Cardiac septum (tissue), 1 donor: ENCODE measurements around the gene DSCAML1. TPM values are rescaled to one million over a fixed set of nuclear protein-coding genes. Genes with fewer than 3 reads are reported as not detected.

ENCODE experiments used
- DNase-seq: peaks from one replicate; pipeline ENCODE4 v3.0.0-alpha.2; 2020; ENCODE audit warnings: low spot score
- intact Hi-C: fragments of 100-400 bp; cut with DNase I; formaldehyde crosslinking; loops from one replicate; pipeline ENCODE4 v1.14.0; 2022
- total RNA-seq: library from RNA; stranded (reverse); fragmentation: NEBNext Ultra II Directional; extraction: Animal tissue kit (Norgen Biotek cat#: 25700); gene quantifications from one replicate; pipeline ENCODE4 v1.2.1, GENCODE V29; 2021
- donor health status: DM: no; HTN: no; CAD: no.

Gene DSCAML1
- total RNA-seq, 1 donor from 2014 or later: 1.2 TPM

- DNase-seq: no peak
- intact Hi-C loops: loop anchor here (10.0 kb wide), 1 partner anchor 170 kb away; no protein-coding TSS in a partner anchor
These were observed 162.0 kb downstream of the DSCAML1 start for GRCh38 chr11:117634756-117635603.

DNA sequence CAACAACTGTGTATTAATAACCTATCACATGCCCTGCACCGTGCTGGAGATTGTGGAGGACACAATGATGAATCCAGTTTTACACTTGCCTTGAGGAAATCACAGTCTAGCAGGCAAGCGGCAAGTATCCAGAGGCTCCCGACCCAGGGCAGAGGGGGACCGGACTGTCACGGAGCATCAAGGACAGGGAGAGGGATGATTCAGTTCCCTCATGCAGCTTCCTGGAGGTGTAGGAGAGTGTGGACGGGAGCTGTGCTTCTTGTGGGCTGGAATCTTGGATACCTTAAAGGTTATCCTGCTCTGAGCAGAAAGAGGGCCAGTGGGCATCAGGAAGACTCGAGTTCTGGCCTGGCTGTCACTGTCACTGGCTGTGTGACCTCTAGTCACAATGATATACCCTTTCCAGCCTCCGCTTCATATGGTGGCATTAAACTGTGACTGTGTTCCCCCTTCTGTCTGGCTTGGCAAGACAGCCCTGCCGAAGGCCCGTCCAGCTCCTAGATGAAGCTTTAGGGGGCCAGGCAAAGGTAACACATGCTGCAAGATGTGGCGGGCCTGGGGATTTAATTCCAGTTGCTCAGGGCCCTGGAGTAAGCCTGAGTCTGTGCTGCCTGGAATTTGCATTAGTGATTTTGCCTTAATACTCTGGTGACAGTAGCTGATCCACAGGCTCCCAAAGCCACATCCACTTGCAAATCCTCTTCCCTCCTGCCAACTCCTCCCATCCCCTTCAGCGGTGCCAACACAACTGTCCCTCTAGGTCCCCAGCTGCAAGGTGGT, 162.8 kb downstream of the DSCAML1 start:
- intact Hi-C loops: loop anchor here (10.0 kb wide), 1 partner anchor 171 kb away; no protein-coding TSS in a partner anchor
- DNase-seq: no peak

DNA sequence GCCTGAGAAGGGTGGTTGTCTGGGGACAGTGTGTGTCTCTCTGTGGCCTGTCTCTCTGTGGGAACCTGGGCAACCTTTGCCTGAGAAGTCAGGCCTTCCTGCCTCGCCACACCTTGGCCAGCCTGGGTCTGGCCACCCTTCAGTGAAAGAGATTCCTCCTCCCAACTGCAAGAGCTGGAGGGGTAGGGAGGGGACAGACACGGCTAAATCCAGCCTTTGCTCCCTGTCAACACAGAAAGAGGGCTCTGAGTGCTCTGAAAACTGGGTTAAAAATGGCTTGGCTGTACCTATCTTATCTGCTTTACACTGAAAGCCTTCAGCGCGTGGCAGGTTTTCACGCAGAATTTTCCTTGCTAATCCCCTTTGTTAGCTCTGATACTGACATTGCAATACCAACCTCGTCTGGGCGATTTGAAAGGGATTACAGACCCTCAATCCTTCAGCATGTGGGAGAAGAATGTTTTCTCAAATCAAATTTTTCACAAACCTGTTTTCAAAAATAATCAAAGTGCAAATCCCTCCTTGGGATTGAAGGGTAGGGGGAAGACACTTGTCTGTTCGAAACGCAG, 163.7 kb downstream of the DSCAML1 start:
- DNase-seq: no peak
- intact Hi-C loops: loop anchor here (10.0 kb wide), 1 partner anchor 172 kb away; no protein-coding TSS in a partner anchor

- intact Hi-C loops: loop anchor here (10.0 kb wide), 1 partner anchor 172 kb away; no protein-coding TSS in a partner anchor
- DNase-seq: peak; percentile 50
These were observed 164.7 kb downstream of the DSCAML1 start for GRCh38 chr11:117632306-117632705.

DNA sequence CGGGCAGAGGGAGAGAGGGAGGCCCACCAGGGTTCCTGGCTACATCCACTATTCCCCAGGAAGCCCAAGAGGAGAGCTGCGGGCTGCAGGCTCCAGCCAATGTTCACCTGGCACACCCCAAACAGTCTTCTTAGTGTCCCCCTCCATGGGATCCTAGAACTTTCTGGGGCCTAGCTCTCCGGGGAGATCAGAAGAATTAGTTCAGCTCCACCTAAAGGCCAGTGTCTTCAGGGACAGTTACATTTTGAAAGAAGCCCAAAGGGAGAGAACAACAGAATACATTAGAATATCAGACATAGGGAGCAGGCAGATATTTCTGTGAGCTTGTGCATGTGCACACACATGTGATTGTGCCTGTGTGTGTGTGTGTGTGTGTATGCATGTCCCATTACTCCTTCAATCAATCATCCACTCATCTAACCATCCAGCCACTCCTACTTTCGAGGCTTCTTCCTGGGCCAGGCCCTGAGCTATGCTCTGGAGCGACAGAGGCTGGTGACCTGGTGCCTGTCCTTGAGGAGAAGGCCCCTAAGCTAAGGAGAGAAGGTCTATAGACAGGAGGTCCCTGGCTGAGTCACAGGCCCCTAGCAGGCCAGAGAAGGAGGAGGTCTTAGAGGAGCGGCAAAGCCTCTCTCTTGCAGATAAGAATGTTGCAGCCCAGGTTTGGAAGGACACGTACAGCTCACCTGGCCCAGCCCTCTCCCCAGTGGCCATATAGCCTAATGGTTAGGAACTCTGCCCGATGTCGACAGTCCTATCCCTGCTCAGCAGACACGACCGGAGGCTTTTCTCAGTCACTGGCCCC, 165.5 kb downstream of the DSCAML1 start:
- DNase-seq: no peak

DNA sequence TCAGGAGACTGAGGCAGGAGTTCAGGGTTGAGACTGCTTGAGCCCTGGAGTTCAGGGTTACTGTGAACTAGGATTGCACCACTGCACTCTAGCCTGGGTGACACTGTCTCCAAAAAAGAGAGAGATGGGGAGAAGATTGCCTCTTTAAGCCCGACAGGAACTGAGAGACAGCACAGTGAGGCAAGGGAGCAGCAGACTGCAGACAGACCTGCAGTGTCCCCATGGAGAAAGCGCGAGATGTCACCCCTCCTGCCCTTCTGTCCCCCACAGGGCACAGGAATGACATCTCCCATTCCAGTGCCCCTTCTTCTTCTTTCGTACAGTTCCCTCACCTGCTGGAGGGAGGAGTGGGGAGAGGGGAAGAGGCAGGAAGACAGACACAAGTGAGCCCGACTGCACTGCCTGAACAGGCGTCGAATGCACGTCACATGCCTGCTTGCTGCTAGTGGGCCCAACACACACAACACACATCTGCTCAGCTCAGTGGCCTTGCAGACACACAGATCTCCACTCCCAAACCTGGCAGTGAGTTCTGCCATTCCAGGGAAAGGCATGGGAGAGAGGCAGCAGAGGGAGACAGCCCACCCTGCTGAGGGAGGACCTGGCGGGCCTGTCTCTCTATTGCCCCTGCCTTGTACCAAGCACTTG, 167.0 kb downstream of the DSCAML1 start:
- intact Hi-C loops: loop anchor here (10.0 kb wide), 1 partner anchor 175 kb away; no protein-coding TSS in a partner anchor
- DNase-seq: no peak

More for the DNA sequence above, 165.5 kb downstream of the DSCAML1 start:
- intact Hi-C loops: loop anchor here (10.0 kb wide), 1 partner anchor 173 kb away; no protein-coding TSS in a partner anchor

DNA sequence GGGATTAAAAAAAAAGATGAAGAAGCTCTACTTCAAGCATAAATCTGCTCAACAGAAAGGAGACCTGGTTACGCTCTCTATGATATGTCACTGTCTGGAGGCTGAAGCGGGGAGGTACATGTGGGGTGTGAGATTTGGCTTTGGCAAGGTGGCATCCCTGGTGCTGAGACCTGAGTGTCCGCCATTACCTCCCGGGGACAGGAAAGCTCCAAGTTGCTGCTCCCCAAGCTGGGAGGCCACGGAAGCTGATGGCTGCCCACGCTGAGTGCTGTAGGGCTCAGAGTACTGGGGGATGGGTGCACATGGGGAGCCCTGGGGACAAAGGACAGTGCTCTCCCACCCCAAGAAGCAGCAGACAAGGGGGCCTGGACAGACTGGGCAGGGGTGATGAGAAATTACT, 167.9 kb downstream of the DSCAML1 start:
- DNase-seq: no peak
- intact Hi-C loops: no loop called here

- intact Hi-C loops: no loop called here
- DNase-seq: no peak
These were observed 169.8 kb downstream of the DSCAML1 start for GRCh38 chr11:117627259-117627658.

DNA sequence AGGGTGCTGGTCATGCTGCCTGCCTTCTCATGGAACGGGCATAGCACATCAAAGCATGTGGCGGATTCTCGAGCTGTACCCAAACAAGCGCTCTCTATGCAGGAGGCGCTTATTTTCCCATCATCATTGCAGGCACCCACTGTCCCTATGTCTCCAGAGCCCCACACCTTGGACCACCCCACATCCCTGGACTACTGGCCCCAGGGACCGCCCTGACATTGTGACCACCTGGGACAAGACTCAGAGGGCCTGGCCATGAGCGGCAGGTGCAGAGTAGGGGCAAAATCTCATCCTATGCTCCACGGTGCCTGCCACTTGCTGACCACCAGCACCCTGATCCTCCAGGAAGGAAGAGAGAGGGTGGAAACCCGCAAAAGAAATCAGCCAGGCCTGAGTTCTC, 170.4 kb downstream of the DSCAML1 start:
- intact Hi-C loops: no loop called here
- no peak for DNase-seq

- no peak for DNase-seq
- intact Hi-C loops: no loop called here
These were observed 171.8 kb downstream of the DSCAML1 start for GRCh38 chr11:117625237-117625636.

DNA sequence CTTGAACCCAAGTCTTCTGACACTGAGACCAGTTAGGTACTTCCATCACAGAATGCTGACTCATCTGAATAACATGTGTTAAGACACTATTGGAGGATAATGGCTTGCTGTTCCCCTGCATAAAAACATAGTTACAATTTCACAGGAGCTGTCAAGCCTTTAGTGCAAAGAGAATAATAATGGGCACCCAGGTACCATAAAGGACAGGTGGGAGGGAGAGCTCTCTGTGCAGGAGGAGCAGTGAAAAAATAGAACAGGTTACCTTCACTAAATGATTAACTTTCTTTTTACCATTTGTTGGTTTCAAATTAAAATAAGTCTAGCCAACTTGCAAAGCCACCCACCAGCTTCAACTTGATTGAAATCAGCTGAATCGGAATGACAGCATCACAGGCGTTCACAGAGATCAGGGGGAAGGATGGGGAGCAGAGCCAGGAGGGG, 173.2 kb downstream of the DSCAML1 start:
- intact Hi-C loops: no loop called here
- DNase-seq: no peak

DNA sequence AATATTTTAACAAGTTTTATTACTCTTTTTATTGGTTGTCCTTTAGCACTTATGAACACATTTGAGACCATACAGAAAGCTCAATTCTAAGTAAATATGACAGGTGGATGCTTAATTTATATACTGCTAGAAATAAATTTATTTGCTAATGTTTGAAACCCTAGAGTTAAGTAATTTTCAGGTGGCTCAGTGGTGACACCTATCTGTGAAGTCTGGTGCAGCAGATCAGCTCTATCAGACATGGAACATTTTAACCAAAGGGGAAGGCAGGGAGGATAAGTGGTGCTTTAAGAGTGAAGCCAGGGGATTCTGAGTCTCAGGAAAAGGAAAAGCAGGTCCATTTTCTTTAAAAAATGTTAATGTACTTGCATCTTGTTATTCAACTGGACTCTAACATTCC, 175.8 kb downstream of the DSCAML1 start:
- intact Hi-C loops: no loop called here
- no peak for DNase-seq

GRCh38 chr11:117620659-117621058, 176.4 kb downstream of the DSCAML1 start:
- peak; percentile 33 for DNase-seq
- intact Hi-C loops: no loop called here

DNA sequence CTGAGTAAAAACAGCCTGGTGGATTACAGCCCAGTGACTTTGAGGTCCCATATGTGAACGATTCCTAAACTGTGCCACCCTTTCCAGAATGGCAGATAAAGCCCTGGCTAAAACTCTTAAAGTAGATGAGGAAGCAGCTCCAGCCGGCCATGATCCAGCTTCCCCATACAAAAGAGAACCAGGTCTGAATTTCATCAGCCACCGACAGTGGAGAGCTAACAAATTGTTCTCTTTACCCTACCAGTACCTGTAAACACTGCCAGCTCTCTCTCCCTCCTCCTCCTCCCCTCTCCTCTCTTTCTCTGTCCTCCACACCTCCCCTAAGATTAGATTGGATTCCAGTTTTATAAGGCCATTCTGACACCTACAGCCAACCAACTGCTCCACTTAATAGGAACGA, 176.9 kb downstream of the DSCAML1 start:
- peak; percentile 51 for DNase-seq
- intact Hi-C loops: no loop called here

GRCh38 chr11:117619661-117620060, 177.4 kb downstream of the DSCAML1 start:
- intact Hi-C loops: no loop called here
- DNase-seq: no peak

GRCh38 chr11:117618982-117619355, 178.0 kb downstream of the DSCAML1 start:
- intact Hi-C loops: no loop called here
- DNase-seq: peak; percentile 66

- intact Hi-C loops: no loop called here
- no peak for DNase-seq
These were observed 178.6 kb downstream of the DSCAML1 start for GRCh38 chr11:117618302-117618981.

DNA sequence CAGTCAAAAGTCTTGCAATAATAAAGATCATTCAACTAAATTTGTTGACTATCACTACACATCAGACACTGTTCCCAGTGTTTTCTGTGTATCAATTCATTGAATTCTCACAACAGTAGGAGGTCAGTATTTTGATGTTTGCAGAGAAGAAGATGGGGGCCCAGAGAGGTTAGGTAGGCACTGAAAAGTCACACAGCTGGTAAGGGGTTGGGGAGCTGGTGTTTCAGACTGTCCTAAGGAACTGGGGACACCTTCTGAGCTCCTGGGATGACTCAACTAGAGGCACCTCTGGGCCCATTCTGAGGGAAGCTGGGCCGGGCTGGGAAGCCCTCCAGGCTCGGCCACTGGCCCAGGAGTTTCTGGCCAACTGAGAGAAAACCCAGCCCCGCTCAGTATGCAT, 180.0 kb downstream of the DSCAML1 start:
- intact Hi-C loops: no loop called here
- DNase-seq: peak; percentile 22
